ENCODE data around the gene DIS3L2. TPM values are rescaled to one million over a fixed set of nuclear protein-coding genes. Genes with fewer than 3 reads are reported as not detected.

Gene DIS3L2
- total and polyA plus RNA-seq, 2 of the 4 experiments (the other 2 are of a cell fraction), result 14.7 to 19.2 TPM

GRCh38 chr2:232351686-232352510, 390.4 kb downstream of the DIS3L2 start:
- H3K9me3 ChIP-seq (ENCODE audit: control insufficient read depth, insufficient read depth, low read length), result no peaks in the 10 kb centered on the region
- ChIA-PET CTCF (no interaction called here), POLR2A (ENCODE audit: unreplicated experiment) (no interaction called here)
- H3K9me1 ChIP-seq (ENCODE audit: insufficient read depth, low read length), result no peaks in the 10 kb centered on the region
- H4K5ac ChIP-seq (ENCODE audit: low read depth, low read length), result no peak overlapping the region
- H3K23ac ChIP-seq (ENCODE audit: low read depth, low read length), result no peak overlapping the region
- no peaks in the 10 kb centered on the region for H3K4me1 ChIP-seq (ENCODE audit: control insufficient read depth, insufficient read depth, low read length)
- H3K27ac ChIP-seq (ENCODE audit: insufficient read depth, low read length), result no peak overlapping the region
- no peak overlapping the region for H2BK5ac ChIP-seq (ENCODE audit: low read depth, low read length, poor library complexity, severe bottlenecking)
- no peak overlapping the region for H3K4ac ChIP-seq (ENCODE audit: low read depth, low read length)
- peaks cover 46% of the 10 kb centered on the region for H3K27me3 ChIP-seq (ENCODE audit: control insufficient read depth, insufficient read depth, low read length)
- no peak overlapping the region for H4K8ac ChIP-seq (ENCODE audit: low read depth in 2 of 2, low read length in 2 of 2)
- no peak overlapping the region for H2BK15ac ChIP-seq (ENCODE audit: low read depth, low read length)
- BruUV-seq (replicated peaks), result no TSS peak
- ATAC-seq (ENCODE audit: low read depth), result no peak
- intact Hi-C loops (cut with micrococcal nuclease), result no loop called here
- H3K4me2 ChIP-seq (ENCODE audit: low read depth, low read length), result no peak overlapping the region
- in situ Hi-C loops (cut with MboI; ENCODE audit: low sequenced_read_pairs), result no loop called here
- H3K79me1 ChIP-seq (ENCODE audit: low read depth in 1 of 2, low read length in 2 of 2), result no peaks in the 10 kb centered on the region
- H3K18ac ChIP-seq (ENCODE audit: low read depth, low read length), result no peak overlapping the region
- no peak overlapping the region for H4K91ac ChIP-seq (ENCODE audit: insufficient read depth, low read depth, low read length)
- H3K56ac ChIP-seq (ENCODE audit: extremely low read depth, insufficient read depth, low read length), result no peak overlapping the region
- H2BK120ac ChIP-seq (ENCODE audit: low read depth, low read length), result no peak overlapping the region
- TF ChIP-seq MAZ (IDR thresholded peaks at IDR 0.05; ENCODE audit: borderline replicate concordance, low read depth, low read length) (no peak), POLR2A (IDR thresholded peaks at IDR 0.05; ENCODE audit: low read depth, low read length) (no peak), RCOR1 (IDR thresholded peaks at IDR 0.05; ENCODE audit: insufficient replicate concordance, low read length) (no peak), ELK1 (IDR thresholded peaks at IDR 0.05; ENCODE audit: borderline replicate concordance, low read depth, low read length) (no peak), RFX5 (IDR thresholded peaks at IDR 0.05; ENCODE audit: low read depth, low read length) (no peak), CTCF (conservative IDR thresholded peaks at IDR 0.05; ENCODE audit: low read depth, low read length) (no peak), CEBPB (IDR thresholded peaks at IDR 0.05; ENCODE audit: low read depth, low read length) (no peak), SMC3 (IDR thresholded peaks at IDR 0.05; ENCODE audit: low read depth, low read length) (no peak), RAD21 (IDR thresholded peaks at IDR 0.05; ENCODE audit: low read length) (no peak), MAFK (IDR thresholded peaks at IDR 0.05; ENCODE audit: low read depth, low read length) (no peak), USF2 (IDR thresholded peaks at IDR 0.05; ENCODE audit: low read depth, low read length) (no peak), NFE2L2 (IDR thresholded peaks at IDR 0.05; ENCODE audit: low read depth, low read length) (no peak), CHD1 (IDR thresholded peaks at IDR 0.05; ENCODE audit: low read depth, low read length) (no peak), BHLHE40 (IDR thresholded peaks at IDR 0.05; ENCODE audit: low read depth, low read length) (no peak), MXI1 (IDR thresholded peaks at IDR 0.05; ENCODE audit: borderline replicate concordance, low read depth, low read length) (no peak), FOS (IDR thresholded peaks at IDR 0.05; ENCODE audit: low read depth, low read length) (no peak)
- no peak overlapping the region for H2BK20ac ChIP-seq (ENCODE audit: low read depth, low read length)
- WGBS, 2 experiments (ENCODE audit: extremely low coverage in 2 of 2, insufficient read length in 1 of 2), result 16% methylated on average over 39 of the region's 73 CpGs; no CpG with 5 or more reads in 1 of the 2 experiments
- no peak overlapping the region for H3K4me3 ChIP-seq (ENCODE audit: insufficient read depth, low read depth, low read length)
- DNase-seq, result no peak
- no peak overlapping the region for H2AFZ ChIP-seq (replicated peaks; ENCODE audit: low read length, poor library complexity)
- H2AK5ac ChIP-seq (ENCODE audit: low read depth, low read length), result no peak overlapping the region
- H3K9ac ChIP-seq (ENCODE audit: low read depth, low read length), result no peak overlapping the region
- dilution Hi-C loops (cut with HindIII; ENCODE audit: low sequenced_read_pairs, unreplicated experiment), result no loop called here
- no peaks in the 10 kb centered on the region for H4K20me1 ChIP-seq (ENCODE audit: insufficient read depth, low read length)
- H3K14ac ChIP-seq (replicated peaks; ENCODE audit: low read depth, low read length), result no peak overlapping the region
- H3K36me3 ChIP-seq (ENCODE audit: control insufficient read depth, insufficient read depth, low read length), result no peaks in the 10 kb centered on the region
- no peak overlapping the region for H2AK9ac ChIP-seq (replicated peaks; ENCODE audit: low read depth, low read length, poor library complexity)
